Measurements from ENCODE around the gene TUBB4B.

TUBB4B gene

DNA sequence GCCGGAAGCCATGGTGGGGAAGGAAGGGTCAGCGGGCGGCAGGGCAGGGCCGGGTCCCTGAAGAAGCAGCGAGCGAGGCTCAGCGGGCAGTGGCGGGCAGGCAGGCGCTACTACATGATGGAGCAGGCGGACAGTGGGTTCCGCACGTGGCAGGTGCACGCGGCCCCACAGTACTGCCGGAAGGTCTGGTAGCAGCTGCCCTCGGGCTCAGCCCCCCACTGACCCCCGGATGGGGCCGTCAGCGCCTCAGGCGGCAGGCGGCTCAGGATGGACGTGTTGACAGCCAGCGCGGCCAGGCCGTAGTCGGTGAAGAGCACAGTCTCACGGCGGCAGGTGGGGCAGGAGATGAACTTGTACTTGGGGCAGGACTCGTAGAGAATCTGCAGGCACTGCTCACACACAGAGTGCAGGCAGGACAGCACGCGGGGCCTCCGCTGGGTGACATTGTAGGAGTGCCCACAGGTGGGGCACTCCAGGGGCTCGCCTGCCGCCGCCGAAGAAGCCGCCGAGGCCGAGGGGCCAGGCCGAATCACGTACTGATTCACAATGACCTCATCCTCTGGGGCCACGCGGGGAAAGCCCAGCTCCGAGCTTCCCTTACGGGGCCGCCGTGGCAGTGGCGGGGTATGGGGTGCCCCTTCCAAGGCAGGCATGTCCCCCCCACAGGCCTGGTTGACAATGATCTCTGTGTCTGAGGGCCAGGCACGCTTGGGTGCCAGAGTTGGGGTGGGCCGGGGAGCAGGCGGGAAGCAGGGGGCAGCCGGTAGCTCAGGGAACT lies 20.6 kb upstream of the TUBB4B start (continued):
- TF ChIP-seq, protein P1, sequence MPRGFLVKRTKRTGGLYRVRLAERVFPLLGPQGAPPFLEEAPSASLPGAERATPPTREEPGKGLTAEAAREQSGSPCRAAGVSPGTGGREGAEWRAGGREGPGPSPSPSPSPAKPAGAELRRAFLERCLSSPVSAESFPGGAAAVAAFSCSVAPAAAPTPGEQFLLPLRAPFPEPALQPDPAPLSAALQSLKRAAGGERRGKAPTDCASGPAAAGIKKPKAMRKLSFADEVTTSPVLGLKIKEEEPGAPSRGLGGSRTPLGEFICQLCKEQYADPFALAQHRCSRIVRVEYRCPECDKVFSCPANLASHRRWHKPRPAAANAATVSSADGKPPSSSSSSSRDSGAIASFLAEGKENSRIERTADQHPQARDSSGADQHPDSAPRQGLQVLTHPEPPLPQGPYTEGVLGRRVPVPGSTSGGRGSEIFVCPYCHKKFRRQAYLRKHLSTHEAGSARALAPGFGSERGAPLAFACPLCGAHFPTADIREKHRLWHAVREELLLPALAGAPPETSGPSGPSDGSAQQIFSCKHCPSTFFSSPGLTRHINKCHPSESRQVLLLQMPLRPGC (tag by site-specific recombination; IDR thresholded peaks at IDR 0.05): no peak
- no peak for TF ChIP-seq ZNF514 (tag by site-specific recombination; IDR thresholded peaks at IDR 0.05)
- no peak for TF ChIP-seq ZNF776 (tag by site-specific recombination; IDR thresholded peaks at IDR 0.05; ENCODE audit: borderline replicate concordance)
- TF ChIP-seq GLIS2 (tag by site-specific recombination; IDR thresholded peaks at IDR 0.05): peak; percentile 50; the same call in 1 of the 2 replicates
- 0 out of 2 replicates have a peak, but pooled peaks have one; percentile 45 for TF ChIP-seq BCL11A (tag by site-specific recombination; IDR thresholded peaks at IDR 0.05; ENCODE audit: low read depth)
- no peak for TF ChIP-seq ZNF843 (tag by site-specific recombination; IDR thresholded peaks at IDR 0.05)
- no peak for TF ChIP-seq ZNF354C (tag by site-specific recombination; IDR thresholded peaks at IDR 0.05; ENCODE audit: borderline replicate concordance, low read depth)
- TF ChIP-seq ZNF600 (tag by site-specific recombination; IDR thresholded peaks at IDR 0.05): peak; percentile 89
- TF ChIP-seq, protein P2, sequence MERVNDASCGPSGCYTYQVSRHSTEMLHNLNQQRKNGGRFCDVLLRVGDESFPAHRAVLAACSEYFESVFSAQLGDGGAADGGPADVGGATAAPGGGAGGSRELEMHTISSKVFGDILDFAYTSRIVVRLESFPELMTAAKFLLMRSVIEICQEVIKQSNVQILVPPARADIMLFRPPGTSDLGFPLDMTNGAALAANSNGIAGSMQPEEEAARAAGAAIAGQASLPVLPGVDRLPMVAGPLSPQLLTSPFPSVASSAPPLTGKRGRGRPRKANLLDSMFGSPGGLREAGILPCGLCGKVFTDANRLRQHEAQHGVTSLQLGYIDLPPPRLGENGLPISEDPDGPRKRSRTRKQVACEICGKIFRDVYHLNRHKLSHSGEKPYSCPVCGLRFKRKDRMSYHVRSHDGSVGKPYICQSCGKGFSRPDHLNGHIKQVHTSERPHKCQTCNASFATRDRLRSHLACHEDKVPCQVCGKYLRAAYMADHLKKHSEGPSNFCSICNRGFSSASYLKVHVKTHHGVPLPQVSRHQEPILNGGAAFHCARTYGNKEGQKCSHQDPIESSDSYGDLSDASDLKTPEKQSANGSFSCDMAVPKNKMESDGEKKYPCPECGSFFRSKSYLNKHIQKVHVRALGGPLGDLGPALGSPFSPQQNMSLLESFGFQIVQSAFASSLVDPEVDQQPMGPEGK (tag by site-specific recombination; IDR thresholded peaks at IDR 0.05): peak; percentile 77
- TF ChIP-seq ZSCAN23 (tag by site-specific recombination; IDR thresholded peaks at IDR 0.05): no peak
- 0 out of 2 replicates have a peak, but pooled peaks have one; percentile 4 for TF ChIP-seq ZNF202 (tag by site-specific recombination; IDR thresholded peaks at IDR 0.05; ENCODE audit: borderline replicate concordance)

DNA sequence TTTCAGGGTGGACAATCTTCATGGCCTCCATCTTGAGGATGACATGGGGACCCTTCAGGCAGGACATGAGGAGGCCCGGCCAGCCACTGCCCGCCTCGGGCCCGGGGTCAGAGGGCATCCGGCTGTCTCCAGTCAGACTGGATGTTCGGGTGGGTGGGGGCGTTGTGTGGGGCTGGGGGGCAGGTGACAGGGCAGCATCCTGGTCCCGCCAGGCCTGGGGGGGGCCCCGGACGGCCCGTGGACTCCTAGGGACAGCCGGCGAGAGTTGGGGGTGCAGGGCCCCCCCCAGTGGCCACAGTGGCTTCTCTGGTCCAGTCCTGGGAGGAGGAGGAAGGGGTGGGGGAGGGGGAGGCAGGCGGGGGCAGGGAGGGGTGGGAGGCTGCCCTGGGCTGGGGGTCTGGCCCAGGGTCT lies 20.0 kb upstream of the TUBB4B start:
- Histone ChIP-seq H3K36me3 (ENCODE audit: control insufficient read depth in 2 of 2, insufficient read depth in 1 of 2, low read length in 2 of 2) (peaks cover 0 to 34% of the 10 kb centered on the region in 2 experiments; a peak in 1 of 3 replicates), H3K9me3 (ENCODE audit: control insufficient read depth, insufficient read depth, low read depth, low read length) (no peaks in the 10 kb centered on the region), H3K4me1 (ENCODE audit: control insufficient read depth, insufficient read depth, low read length) (peaks cover 4% of the 10 kb centered on the region), H3K27ac (ENCODE audit: extremely low read depth, low read depth, low read length) (no peak overlapping the region), H3K4me3 (ENCODE audit: low read depth, low read length) (no peak overlapping the region)
- CTCF ChIA-PET: interaction anchor here (0.7 kb wide), 1 partner anchor 39 kb away, joined by 3 read pairs; no protein-coding TSS in a partner anchor
- POLR2A ChIA-PET: interaction anchor here (1.1 to 17.2 kb wide), 4 partner anchors 13 to 94 kb away, joined by 3 to 304 read pairs (median 120); partner anchors contain the start of genes NDOR1, TMEM203, TPRN and TUBB4B
- TF ChIP-seq ZNF274 (IDR thresholded peaks at IDR 0.05; ENCODE audit: low read length): no peak
- TF ChIP-seq ZNF274 (tag by site-specific recombination; IDR thresholded peaks at IDR 0.05; ENCODE audit: borderline replicate concordance): no peak
- TF ChIP-seq, protein P3, sequence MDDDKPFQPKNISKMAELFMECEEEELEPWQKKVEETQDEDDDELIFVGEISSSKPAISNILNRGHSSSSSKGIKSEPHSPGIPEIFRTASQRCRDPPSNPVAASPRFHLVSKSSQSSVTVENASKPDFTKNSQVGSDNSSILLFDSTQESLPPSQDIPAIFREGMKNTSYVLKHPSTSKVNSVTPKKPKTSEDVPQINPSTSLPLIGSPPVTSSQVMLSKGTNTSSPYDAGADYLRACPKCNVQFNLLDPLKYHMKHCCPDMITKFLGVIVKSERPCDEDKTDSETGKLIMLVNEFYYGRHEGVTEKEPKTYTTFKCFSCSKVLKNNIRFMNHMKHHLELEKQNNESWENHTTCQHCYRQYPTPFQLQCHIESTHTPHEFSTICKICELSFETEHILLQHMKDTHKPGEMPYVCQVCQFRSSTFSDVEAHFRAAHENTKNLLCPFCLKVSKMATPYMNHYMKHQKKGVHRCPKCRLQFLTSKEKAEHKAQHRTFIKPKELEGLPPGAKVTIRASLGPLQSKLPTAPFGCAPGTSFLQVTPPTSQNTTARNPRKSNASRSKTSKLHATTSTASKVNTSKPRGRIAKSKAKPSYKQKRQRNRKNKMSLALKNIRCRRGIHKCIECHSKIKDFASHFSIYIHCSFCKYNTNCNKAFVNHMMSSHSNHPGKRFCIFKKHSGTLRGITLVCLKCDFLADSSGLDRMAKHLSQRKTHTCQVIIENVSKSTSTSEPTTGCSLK (tag by site-specific recombination; IDR thresholded peaks at IDR 0.05): no peak
- no peak for TF ChIP-seq ZNF266 (tag by site-specific recombination; IDR thresholded peaks at IDR 0.05; ENCODE audit: low read depth)
- no peak for TF ChIP-seq SP3 (tag by site-specific recombination; IDR thresholded peaks at IDR 0.05)
- TF ChIP-seq ZNF350 (tag by site-specific recombination; IDR thresholded peaks at IDR 0.05): no peak
- TF ChIP-seq WT1 (tag by site-specific recombination; IDR thresholded peaks at IDR 0.05): no peak
- TF ChIP-seq ZNF211 (tag by site-specific recombination; IDR thresholded peaks at IDR 0.05; ENCODE audit: low read depth): no peak
- TF ChIP-seq ZNF791 (tag by site-specific recombination; IDR thresholded peaks at IDR 0.05): no peak

Measured in HEK293 (cell line).